ENCODE measurements around the gene KRT80.
A peak's percentile ranks its signal among the peaks of the same experiment; 100 is the strongest.

The KRT80 gene

GRCh38 chr12:52126605-52127578 is 64.9 kb downstream of the KRT80 start:
- DNase-seq, result no peak

GRCh38 chr12:52126050-52126604 is 65.7 kb downstream of the KRT80 start:
- no peak for DNase-seq

- no peak for DNase-seq
These were observed 66.3 kb downstream of the KRT80 start for GRCh38 chr12:52125476-52125900.

GRCh38 chr12:52123487-52124186 is 68.2 kb downstream of the KRT80 start:
- no peak for DNase-seq

DNA sequence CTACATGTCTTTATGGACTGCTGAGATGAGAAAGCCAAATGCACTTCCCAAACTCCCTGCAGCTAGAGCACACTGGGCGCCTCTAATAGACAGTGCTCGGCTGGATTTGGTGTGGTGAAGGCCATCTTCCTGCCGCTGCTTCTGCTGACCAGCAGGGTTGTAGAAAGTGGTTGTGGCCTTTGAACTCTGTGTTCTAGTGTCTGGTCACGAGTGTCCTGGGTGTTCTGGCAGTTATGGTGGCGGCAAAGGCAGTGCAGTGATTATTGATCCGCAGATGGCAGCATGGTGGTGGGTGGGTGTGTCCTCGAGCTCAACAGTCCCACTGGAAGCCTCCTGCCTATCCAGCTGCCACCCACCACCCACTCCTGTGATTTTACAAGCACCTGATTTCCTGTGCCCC is 68.9 kb downstream of the KRT80 start:
- no peak for DNase-seq

- DNase-seq, result no peak
These were observed 69.3 kb downstream of the KRT80 start for GRCh38 chr12:52122540-52122871.

- DNase-seq, result peak; percentile 67
These were observed 69.8 kb downstream of the KRT80 start for GRCh38 chr12:52121824-52122539.

GRCh38 chr12:52120951-52121823 is 70.6 kb downstream of the KRT80 start:
- peak; percentile 6 for DNase-seq

GRCh38 chr12:52119398-52120254 is 72.2 kb downstream of the KRT80 start:
- DNase-seq, result no peak
